GM18526 (cell line): Measurements from ENCODE around the gene LRPAP1.

Experiments
- POLR2A ChIP-seq: IDR thresholded peaks from 3 replicates; pipeline ENCODE4 v1.6.1; 2011; ENCODE audit not compliant: insufficient read length; ENCODE audit errors: extremely low read depth

The LRPAP1 gene

DNA sequence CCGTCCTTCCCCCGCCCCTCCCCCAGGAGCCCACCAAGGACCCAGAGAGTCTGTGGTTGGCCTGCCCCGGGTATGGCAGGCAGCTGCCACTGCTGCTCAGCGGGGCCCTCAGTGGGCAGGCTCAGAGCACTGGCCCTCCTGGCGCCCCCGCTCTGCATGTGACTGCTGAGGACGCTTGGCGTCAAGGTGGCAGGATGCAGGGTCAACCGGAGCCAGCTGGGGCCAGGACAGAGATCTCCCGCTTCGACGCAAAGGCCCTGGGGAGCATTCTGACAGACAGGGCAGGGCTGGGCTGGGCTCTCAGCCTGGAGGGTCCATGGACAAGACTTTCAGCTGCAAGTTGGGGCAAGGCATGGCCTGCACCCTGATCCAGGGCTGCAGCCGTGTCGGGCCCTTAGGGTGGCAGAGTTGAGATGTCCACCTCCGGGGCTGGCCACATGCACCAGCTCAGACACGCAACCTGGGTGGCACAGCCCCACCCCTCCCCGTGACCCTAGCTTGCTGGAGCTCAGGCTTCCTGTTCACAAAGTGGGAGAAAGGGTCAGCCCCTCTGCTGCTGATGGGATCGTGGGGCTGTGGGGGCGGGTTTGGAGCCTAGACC is 30.3 kb downstream of the LRPAP1 start:
- TF ChIP-seq POLR2A = no peak

DNA sequence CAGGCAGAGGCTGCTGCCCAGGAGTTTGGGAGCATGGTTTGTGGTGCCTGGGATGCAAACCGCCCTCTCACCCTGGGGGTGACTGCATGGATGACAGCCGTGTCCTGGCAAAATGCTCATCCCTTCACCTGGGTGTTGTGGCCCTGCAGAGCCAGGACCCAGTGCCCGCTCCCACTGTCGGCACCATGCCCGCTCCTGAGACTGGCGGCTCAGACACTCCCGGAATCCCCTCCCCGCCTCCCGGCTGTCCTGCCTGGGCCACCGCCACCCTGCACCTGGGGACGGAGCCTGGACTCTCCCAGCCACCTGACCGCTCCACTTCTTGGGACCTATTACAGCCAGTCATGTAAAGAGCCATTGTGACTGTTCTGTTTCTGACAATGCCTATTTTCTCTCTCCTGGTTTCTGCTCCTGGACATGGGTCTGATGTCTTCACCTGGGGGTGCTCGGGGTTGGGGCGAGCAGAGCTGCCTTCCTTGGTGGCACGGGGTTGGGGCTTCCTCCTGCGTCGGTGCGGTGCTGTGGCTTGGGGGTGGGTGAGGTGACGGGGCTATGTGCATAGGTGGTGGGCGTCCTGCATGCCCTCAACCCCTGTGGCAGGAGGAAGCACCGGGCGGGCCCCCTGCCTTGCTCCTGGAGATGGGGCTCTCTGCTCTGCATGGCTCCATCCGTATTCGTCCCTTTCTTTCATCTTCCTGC is 30.9 kb downstream of the LRPAP1 start:
- no peak for TF ChIP-seq POLR2A

DNA sequence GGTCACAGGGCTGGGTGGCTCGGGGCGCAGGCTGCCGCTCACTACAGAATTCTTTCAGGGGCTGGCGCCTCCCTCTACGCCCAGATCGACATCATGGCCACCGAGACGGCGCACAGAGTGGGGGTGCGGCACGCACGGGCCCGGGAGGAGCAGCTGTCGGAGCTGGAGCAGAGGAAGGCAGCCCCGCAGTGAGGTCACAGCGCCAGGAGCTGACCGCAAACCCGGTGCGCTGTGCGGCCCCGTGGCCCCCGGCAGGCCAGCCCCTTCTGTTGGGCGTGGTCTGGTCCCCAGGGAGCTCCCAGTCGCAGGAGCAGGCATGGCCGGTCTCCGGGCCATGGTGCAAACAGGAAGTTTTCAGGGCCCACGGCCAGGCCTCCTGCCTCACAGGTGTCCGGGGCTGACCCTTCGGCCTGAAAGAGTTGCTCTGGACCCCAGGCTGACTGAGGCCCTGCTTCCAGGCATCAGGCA is 31.6 kb downstream of the LRPAP1 start:
- TF ChIP-seq POLR2A = no peak

DNA sequence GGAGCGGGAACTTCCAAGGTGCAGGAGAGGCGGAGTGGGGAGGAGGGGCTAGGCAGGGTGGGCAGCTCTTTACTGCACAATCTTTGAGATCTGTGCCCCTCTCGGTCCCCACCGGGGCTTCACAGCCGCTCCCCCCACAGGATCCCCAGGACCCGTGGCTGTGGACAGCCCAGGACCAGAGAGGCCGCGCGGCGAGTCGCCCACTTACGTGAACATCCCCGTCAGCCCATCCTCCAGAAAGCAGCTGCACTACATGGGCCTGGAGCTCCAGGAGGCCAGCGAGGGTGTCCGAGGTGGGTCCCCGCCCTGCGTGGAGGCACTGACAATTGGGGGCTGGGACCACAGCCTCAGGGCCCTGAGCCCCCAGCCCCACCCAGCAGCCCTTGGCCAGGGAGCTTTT is 32.1 kb downstream of the LRPAP1 start:
- no peak for TF ChIP-seq POLR2A

DNA sequence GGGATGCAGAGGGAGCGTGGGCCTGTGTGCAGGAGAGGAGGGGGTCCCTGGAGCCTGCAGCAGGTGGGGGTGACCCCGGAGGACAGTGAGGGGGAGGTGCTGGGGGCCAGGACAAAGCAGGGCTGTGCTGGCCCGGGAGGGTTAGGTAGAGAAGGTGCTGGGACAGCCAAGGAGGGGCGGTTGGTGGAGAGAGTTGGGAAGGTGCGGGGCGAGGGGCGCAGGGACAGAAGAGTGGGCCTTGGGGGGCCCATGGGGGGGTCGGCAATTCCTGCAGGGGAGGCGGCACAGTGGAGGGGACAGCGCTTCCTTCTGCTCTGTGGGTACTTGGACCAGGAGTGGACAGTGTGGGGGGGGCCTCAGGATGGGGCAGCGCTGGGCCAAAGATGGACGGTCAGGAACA is 32.5 kb downstream of the LRPAP1 start:
- no peak for TF ChIP-seq POLR2A

DNA sequence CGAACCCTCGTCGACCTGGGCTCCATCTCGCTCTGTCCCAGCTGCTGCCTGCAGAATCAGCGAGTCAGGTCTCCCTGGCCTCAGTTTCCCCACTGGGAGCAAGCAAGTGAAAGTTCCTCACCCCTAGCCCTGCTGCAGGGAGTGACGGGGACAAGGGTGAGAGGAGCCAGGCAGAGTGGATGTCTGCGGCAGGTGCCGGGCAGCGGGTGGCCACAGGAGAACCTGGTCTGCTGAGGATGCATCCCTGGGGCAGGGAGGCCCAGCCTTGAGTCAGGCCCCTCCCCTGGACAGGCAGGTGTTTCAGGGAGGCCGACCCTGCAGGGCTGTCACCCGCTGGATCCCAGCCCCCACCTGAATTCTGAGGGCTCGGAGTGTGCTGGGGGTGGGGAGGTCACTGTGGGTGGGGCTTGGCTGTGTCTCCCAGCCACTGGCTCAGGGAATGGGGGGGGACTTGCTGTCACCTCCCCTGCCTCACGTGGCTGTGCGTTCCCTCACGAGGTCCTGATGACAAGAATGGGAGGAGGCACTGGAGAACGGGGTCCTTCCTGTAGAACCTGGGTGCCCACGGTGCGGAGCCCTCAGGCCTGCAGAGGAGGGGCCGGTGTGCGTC is 33.2 kb downstream of the LRPAP1 start:
- no peak for TF ChIP-seq POLR2A

DNA sequence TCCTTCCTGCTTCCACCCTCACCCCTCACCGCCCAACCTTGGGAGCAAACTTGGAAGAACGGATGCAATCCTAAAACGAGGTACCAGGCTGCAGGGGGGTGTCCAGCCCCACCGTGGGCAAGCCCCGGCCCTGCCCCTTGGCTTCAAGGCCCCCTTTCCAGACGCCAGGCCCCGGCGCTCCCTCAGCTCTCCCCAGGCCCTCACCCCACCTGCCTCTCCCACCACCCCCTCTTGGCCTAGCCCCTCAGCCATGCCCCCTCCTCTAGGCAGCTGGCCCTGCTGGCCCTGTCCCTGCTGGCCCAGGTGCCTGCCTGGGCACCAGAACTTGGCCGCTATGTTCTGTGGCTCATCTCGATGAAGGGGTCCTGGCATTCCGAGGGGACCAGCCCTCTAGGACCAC is 33.8 kb downstream of the LRPAP1 start:
- TF ChIP-seq POLR2A = no peak

DNA sequence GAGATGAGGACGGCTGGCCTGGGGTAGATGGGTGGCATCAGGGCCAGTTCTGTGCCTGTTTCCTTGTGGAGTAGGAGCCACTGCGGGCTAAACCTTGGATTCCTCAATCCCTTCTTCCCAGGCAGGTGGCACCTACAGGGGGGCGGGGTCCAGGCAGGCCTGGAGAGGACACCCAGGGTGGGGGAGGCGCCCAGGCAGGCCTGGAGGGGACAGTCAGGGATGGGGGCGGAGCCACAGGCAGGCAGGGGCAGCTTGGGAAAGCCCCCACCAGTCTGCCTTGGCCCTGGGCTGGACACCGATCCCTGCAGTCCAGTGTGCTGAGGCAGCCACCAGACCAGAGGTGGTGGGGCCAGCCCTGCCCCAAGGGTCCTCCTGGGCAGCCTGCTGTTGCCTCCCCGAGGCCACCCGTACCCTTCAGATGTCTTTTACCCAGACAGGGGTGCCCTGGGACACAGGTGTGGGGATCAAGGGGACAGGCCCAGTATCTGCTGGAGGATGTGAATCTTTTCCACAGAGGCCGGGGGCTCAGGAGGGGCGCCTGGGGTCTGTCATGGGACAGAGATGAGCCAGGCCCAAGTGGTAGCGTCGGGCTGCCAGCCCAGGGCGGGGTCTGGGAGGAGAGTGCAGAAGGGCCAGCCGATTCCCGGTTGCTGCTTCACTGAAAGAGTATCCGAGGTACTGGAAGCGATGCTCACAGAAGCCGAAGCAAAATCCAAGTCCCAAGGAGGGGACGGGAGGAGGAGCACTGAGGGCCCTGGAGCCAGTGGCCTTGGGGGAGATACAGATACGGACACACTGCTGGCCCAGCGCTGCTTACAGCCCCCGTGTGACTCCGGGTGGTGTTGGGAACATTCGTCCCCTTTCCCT is 34.5 kb downstream of the LRPAP1 start:
- TF ChIP-seq POLR2A = no peak

DNA sequence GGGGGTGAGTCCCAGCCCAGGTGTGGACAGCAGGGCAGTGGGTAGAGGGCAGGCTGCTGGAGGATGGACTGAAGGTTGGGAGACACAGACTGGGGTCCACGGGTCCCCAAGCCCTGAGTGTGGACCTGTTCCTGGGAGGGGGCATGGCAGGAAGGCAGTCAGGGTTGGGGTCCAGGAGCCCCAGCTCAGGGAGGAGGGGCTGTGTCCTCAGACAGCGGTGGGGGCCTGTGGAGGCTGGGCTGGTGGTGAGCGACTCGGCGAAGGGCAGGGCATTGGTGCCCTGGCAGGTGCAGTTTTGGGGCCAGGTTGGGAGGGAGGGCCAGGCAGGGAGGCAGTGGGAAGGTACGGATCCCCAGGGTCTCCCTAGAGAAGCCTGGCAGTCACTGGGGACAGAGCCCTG is 35.1 kb downstream of the LRPAP1 start:
- no peak for TF ChIP-seq POLR2A

DNA sequence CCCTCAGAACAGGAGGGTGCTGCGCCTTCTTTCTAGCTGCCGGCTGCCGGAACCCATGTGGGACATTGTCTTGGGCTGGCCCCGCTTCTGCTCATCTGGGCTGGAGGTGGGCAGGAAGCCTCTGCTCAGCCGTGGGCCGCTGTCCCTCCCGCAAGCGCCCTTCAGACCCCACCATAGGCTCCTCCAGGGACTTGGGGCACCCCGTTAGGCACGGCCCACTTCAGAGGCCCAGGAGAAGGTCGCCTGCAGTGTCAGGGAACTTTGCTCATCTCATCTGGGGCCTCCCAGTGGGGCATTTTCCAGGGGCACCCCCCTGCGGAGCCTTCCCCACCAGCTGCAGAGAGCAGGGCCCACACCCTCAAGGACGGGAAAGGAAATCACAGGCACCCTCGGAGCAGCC is 36.2 kb downstream of the LRPAP1 start:
- no peak for TF ChIP-seq POLR2A

DNA sequence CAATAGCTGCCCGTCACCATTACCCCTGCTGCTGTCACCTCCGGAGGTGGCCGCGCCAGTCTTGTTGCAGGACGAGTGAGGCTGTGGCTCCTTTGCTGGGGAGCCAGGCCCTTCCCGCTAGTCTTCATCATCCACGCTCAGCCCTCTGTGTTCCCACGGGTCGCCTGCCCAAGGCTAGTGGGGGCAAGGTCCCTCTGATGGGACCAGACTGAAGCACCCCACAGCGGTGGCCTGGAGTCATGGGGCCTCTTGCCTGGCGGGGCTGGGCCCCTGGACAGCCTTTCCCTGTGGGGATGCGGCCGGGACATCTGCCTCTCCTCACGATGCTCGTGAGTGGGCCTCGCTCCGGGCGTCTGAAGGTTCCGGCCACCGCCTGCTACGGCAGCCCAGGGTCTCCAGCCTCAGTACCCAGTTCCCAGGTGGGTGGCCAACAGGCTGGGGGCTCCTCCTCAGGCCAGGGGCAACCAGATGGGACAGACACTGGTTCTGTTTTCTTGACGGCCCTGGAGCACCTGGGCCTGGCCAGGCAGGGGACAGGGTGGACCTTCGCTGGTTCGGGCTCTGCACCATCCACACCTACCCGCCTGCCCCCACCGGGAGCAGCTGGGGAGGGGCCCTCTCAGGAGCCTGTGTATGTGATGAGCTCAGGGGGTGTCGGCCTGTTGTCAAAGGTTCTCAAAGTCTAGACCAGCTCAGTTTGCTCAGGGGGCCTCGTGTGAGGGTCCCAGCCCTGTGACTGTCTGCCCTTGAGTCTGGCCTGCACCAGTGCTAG is 36.8 kb downstream of the LRPAP1 start:
- no peak for TF ChIP-seq POLR2A

DNA sequence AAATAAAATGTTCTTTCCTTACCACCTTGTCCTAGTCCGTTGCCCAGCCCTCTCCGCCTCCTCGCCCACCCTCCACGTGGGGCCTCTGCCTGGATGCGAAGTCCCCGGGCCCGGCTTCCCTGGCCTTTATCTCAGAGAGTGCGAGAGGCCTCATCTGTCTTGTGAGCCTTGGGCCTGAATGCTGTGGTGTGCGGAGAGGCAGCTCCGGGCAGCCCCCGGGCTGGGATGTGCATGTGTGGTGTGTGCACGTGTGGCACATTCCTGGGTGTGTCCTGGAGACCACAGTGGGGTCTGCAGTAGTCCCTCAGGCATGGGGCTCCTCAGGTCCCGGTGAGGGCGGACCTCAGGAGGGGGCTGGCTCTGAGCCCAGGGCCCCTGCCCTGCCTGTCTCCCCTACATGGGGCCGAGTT is 37.8 kb downstream of the LRPAP1 start:
- no peak for TF ChIP-seq POLR2A

DNA sequence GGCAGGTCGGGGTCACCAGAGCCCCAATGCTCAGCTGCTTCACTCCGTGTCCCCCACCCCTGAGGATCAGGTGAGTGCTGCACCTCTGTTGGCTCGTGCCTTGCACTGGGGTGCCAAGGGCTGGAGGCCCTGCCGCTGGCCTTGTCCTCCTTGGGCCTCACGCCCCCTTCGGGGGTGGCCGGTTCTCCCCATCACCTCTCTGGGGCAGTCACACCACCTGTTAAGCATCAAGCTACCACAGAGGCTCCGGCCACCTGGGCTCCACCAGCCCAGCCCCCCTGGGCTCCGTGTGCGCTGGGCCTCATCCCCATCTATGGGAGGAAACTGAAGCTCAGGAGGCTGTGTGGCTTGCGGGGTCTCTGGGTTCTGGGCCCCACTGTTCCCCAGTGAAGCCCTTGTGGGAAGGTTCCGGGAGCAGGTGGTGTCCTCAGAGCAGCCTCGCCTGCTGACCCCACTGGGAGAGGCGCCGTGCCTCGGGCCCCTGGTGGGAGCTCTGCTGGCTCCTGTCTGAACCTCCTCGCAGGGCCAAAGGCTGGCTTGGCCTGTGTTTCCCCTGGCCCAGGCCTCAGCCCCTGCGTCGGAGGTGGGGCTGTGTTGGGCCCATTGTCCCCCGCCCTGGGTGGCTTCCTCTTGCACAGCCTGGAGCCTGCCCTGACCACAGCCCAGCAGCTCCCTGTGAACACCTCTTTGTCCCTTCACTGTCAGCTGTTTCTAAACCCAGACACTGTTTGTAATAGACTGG is 38.3 kb downstream of the LRPAP1 start:
- no peak for TF ChIP-seq POLR2A

DNA sequence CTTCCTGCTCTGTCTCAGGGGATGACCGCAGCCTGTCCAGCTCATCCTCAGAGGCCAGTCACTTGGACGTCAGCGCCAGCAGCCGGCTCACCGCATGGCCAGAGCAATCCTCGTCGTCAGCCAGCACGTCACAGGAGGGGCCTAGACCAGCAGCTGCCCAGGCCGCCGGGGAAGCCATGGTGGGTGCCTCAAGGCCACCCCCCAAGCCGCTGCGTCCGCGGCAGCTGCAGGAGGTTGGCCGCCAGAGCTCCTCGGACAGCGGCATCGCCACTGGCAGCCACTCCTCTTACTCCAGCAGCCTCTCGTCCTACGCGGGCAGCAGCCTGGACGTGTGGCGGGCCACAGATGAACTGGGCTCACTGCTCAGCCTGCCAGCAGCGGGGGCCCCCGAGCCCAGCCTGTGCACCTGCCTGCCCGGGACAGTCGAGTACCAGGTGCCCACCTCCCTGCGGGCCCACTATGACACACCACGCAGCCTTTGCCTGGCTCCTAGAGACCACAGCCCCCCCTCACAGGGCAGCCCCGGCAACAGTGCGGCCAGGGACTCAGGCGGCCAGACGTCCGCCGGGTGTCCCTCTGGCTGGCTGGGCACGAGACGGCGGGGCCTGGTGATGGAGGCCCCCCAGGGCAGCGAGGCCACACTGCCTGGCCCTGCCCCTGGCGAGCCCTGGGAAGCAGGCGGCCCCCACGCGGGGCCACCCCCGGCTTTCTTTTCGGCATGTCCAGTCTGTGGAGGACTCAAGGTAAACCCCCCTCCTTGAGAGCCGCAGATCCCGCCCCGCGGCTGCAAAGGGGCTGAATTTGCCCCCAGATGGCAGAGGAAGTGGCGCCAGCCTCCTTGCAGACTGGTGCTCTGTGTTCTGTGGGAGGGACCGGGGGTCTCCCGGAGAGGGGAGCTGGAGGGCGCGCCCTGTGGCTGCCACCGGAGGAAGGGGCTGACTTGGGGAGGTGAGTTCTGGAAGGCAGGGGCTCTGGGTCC is 39.2 kb downstream of the LRPAP1 start:
- TF ChIP-seq POLR2A = no peak
